GM18858 (cell line): ENCODE data around the gene CNPY1.

Experiments used
- ATAC-seq: cut with Tn5 transposase; IDR thresholded peaks from one replicate; pipeline ENCODE4 v1.9.1; 2021; ENCODE audit not compliant: unreplicated experiment

Gene CNPY1

DNA sequence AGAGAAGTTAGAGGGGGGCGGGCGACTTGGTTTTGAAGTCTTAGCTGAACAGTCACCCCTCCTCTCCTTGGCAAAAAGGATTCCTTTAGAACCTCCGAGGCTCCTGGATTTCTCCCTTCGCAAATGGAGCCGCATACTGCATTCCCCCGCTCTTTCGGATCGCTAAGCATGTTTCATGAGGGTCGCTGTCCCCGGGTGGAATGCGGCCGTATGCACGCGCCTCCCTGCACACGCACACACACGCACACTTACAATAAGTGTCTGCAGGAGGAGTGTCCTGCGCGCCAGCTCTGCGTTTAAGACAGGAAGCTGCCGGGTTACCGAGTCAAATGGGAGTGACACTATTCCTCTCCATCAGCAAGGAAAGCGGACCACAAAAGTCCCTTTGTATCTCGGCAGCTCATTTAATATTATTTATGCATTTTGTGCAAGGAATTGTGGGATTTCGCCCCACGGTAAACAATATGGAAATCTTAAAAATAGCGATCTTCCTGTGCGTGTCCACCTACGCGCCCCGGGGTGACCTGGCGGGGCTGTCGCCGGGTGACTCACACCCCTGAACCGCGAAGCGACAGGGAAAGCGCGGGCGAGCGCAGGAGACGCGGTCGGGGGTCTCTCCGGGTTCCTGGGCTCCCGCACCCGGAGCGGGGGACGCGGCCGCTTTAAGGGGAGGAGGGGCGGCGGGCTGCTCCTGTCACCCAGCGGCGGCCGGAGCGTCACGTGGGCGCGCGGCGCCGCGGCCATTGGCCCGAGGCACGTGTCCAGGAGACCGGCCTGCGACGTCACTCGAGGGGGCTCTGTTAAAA, 89.4 kb downstream of the CNPY1 start:
- no peak for ATAC-seq

DNA sequence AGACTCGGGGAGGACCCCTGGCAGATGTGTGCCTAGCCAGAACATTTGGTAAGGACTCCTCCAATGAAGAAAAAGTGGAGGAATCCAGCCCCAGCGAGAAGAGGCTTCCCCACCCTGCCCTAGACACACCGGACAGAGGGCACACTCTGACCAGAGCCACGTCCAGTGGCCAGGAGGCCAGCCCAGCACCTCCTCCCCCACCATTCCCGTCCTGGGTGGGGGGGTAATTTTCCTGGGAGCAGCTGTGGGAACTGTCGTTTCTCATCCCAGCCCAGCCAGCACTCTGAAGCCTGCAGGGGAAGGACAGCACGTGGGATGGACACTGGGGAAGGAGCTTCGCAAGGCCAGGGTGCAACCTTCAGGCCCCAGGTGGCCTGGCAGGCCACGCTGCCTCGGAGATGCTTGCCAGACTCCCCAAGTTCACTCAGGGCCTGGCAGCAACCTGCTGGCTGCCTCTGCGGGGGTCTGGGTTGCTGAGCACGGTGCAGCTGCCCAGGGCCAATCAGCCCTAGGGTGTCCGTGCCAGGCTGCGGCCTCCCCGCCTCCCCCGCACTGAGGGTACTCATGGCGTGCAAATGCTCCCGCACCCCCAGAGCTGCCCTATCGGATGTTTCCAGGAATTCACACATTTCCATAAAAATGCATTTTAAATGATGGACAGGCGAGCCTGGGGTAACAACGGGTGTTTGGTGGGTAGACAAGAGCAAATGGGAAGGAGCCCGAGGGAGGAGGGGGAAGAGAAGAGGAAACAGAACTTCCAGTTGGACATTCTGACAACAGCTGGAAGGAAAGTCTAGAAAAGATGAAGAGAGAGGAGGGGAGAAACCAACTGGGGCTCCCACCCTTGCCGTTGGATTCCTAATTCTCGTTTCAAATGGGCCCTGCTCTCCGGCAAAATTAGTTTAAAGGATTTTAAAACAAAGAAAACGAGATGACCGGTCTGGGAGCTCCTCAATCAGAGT, 90.3 kb downstream of the CNPY1 start:
- ATAC-seq, result no peak

DNA sequence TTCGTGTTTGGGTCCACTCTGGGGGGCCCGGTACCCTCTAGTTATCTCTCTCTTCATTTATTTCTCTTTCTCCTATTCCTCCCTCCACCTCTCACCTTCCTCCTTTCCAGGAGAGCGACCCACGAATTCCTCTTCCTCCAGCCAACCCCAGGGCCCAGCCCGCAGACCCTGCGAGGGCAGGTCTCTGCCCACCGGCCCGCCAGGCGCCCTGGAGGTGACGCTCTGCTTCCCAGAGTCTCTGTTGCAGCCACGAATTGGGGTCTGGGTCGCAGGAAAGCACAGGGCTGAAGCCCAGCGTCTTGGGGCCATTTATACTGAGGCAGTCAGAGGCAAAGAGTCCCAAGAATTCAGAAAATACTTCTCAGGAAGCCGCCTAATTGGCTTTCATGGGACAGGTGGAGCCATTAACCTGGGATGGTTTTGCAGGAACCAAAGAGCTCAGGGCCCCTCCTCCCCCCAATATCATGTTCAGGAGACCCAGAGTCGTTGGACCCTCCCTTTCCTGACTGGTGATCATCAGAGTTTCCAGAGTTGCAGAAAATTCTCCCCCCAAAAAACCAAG, 91.1 kb downstream of the CNPY1 start:
- ATAC-seq, result no peak

DNA sequence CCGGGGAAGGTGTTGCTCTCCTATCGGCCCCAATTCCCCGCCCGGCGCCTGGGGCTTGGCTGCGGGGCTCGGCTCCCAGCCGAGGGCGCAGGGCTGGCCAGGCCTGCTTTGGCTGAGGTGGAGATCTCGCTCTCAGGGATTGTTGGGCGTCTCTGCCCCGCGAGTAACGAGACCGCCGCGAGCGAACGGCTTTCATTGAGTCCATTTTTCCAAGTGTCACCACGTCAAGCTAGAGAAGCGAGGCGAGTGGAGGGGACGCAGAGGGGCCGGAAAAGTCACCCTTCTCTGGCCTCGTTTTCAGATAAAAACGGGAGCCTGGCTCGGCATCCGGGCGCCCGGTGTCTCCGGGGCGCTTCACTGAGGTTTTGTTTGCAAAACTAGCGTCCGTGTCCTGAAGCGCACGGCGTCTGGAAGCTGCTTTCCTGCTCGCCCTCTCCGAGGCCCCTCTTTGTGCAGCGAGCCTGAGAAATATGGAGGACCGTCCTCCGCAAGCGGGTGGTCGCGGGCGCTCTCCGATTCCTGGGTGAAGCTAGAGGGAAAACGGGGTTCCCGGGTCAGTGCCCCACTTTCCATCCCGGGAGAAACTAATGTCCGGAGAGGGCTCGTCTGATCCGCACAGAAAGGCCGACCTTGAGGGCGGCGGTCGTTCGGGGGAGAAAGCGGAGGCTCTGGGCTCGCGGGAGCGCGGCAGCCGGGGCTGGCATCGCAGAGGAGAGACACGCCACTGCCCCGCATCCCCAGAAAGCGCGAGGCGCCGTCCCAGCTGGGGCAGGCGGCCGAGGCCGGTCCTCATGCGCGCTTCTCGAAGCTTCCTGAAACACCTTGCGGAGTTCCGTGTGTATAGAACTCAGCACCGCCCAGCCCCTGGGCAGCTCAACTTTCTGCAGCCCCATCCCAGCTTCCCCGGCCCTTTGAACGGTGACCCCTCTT, 91.9 kb downstream of the CNPY1 start:
- ATAC-seq, result no peak

DNA sequence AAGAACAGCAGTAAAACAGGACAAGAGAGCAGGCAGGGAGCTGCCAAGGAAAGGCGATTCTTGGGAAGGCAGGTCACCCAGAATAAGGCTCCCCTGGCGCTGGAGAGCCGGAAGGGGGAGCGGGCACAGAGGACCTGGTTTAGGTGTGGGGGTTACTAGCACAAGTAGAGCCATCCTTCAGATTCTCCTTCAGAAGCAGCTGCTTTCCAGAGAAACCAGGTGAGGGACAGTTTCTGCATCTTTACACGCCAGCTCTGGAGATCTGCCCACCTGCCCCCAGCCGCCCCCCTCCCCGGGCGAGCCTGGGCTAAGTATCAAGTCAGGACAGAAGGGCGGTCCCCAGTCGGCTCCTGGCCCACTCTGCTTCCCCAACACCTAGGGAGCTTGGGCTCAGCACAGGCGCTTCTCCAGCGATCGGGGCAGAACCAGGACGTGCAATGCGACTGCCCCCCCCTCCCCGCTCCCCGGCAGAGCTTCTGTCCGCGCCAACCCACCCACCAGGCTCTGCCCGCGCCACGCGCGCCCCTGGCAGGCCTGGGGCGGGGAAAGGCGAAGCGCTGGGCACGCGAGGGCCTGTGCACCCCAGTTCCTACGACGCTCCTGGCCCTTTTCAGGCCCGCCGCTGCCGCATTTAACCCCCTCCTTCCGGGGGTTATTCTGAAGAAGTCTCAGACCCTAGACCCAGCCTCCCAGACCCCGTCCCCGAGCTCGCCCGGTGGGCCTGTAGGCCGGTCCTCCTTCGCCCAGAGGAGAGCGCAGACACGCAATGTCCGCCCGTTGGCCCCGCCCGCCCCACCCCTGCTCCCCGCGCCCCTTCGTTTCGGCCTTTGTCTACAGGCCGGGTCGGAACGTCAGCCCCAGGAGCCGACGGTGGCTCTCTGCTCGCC, 92.8 kb downstream of the CNPY1 start:
- ATAC-seq, result no peak

DNA sequence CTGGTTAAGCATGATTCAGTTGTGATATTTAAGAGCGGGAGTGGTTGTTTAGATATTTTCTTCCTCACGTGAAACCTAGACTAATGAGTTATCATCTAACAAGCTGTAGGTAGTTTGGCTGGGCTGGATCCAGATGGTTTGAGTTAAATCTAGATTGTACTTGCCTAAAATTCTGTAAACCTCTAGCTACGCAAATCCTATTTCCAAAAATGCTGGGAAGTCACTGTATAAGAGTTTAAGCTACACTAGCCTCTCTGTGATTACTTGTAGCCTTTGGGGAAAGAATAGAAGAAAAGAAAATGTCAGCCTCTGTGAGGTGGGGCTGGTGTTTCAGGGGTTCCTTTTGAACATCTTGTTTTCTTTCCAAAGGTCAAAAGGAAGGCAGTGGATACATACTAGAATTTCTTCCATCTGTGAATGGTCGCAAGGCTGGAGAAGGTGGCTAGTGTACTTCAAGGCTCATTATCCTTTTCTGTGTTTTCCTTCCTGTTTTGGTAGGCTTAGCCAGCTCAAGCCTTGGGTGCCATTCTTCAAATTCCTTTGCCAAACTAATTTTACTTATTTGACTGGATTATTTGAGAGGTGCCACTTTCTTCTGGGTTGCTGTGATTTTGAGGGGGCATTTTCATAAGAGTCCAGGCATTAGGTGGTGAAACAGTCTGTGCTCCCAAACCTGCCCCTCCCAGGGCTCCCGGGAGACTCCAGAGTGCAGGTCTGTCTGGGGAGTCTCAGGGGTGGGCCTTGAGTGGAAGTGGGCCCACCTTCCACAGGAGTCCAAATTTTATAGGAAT, 93.7 kb downstream of the CNPY1 start:
- no peak for ATAC-seq

DNA sequence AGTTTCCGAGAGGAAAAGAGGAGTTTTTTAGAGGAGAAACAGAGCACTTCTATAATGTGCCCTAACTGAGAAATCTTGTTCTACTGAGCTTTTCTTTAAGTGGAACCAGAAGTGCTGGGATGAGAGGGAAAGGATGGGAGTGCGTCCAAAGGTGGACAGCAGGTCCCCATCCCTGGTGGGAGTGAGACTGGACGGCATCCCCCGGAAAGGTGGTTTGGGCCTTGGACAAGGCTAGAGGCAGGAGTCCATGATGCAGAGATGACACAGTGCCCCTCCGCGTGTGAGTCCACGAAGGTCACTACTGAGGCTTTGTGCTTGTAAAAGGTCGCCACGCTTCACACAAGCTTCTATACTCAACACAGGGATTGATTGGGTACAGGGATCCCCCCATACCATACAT, 94.5 kb downstream of the CNPY1 start:
- no peak for ATAC-seq
